Measurements from ENCODE around the gene ARHGAP15. TPM values are rescaled to one million over a fixed set of nuclear protein-coding genes. Genes with fewer than 3 reads are reported as not detected.

The ARHGAP15 gene
- total RNA-seq, 2 donors from 2014 or later = 11.0 to 11.8 TPM

DNA sequence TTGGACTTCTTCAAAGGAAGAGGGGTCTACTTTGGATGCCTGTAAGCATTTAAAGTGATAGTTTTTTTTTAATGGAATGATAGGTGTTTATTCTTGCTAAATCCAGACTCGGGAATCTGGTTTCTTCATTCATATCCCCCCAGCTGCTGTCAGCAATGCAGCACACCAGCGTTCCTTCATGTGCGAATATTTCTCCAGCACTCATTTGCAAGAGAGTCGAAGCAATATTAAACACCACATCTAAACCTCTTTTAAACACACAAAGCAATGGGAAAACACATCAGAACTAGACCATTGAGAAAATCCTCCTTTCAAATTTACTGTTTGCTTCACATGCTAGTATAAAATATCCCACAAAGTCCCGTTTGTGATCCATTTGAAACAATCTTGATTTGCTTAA, 563.7 kb downstream of the ARHGAP15 start:
- no peak overlapping the region for H3K4me3 ChIP-seq
- H3K4me1 ChIP-seq (ENCODE audit: control insufficient read depth in 1 of 2, low read depth in 2 of 2) = no peaks in the 10 kb centered on the region
- H3K9me3 ChIP-seq = no peaks in the 10 kb centered on the region
- ATAC-seq (ENCODE audit: insufficient number of reproducible peaks, low FRiP score, low read depth) (no peak), DNase-seq (ENCODE audit: low spot score) (no peak)
- TF ChIP-seq, protein P1, sequence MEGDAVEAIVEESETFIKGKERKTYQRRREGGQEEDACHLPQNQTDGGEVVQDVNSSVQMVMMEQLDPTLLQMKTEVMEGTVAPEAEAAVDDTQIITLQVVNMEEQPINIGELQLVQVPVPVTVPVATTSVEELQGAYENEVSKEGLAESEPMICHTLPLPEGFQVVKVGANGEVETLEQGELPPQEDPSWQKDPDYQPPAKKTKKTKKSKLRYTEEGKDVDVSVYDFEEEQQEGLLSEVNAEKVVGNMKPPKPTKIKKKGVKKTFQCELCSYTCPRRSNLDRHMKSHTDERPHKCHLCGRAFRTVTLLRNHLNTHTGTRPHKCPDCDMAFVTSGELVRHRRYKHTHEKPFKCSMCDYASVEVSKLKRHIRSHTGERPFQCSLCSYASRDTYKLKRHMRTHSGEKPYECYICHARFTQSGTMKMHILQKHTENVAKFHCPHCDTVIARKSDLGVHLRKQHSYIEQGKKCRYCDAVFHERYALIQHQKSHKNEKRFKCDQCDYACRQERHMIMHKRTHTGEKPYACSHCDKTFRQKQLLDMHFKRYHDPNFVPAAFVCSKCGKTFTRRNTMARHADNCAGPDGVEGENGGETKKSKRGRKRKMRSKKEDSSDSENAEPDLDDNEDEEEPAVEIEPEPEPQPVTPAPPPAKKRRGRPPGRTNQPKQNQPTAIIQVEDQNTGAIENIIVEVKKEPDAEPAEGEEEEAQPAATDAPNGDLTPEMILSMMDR (IDR thresholded peaks at IDR 0.05) = no peak
- H3K36me3 ChIP-seq = no peaks in the 10 kb centered on the region
- H3K27ac ChIP-seq = no peak overlapping the region
- no peaks in the 10 kb centered on the region for H3K27me3 ChIP-seq (replicated peaks; ENCODE audit: insufficient read depth)

DNA sequence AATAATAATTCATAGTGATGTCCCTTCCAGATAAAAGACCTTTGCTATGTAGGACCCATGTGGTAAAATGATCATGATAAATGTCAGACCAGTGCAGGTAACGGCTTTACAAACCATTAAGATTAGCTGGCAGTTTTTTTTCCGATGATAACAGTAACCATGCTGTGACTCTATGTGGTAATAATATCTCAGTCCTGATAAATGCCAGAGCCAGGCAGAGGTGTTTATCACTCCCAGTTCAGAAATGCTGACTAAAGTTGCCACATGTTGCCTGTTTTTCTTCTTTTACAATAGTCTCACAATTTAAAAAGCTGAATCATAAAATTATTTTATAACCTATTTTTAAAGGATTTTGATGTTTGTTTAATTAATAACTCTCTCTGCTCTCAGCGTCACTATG, 565.1 kb downstream of the ARHGAP15 start:
- Histone ChIP-seq H3K4me1 (ENCODE audit: control insufficient read depth in 1 of 2, low read depth in 2 of 2) (peaks cover 0 to 2% of the 10 kb centered on the region in 2 donors), H3K9me3 (no peaks in the 10 kb centered on the region), H3K36me3 (no peaks in the 10 kb centered on the region), H3K27ac (no peak overlapping the region), H3K4me3 (no peak overlapping the region), H3K27me3 (replicated peaks; ENCODE audit: insufficient read depth) (no peaks in the 10 kb centered on the region)
- ATAC-seq (ENCODE audit: insufficient number of reproducible peaks, low FRiP score, low read depth) (no peak), DNase-seq (ENCODE audit: low spot score) (no peak)
- TF ChIP-seq, protein P1 (IDR thresholded peaks at IDR 0.05) = no peak

DNA sequence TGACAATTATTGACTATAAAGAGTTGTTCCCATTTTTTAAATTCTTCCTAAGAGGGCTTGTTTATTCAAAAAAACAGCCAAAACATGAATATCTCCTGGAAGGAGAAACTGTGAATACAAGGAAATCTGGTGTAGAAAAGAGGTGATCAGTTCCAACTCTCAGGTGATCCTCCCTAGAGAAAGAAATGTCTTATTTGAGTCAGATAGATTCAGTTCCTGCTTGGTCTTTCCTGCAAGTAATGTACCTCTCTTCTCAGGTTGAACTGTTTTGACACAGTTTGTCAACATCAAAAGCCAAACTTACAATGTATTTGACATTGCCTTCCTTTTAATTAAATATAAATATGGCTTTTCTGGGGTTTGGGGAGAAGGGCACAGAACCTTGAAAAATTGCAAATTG, 567.4 kb downstream of the ARHGAP15 start:
- ATAC-seq (ENCODE audit: insufficient number of reproducible peaks, low FRiP score, low read depth) (no peak), DNase-seq (ENCODE audit: low spot score) (no peak)
- Histone ChIP-seq H3K36me3 (no peaks in the 10 kb centered on the region), H3K4me1 (ENCODE audit: control insufficient read depth in 1 of 2, low read depth in 2 of 2) (peaks cover 9 to 25% of the 10 kb centered on the region in 2 donors), H3K9me3 (no peaks in the 10 kb centered on the region), H3K4me3 (no peak overlapping the region), H3K27ac (no peak overlapping the region), H3K27me3 (replicated peaks; ENCODE audit: insufficient read depth) (no peaks in the 10 kb centered on the region)
- TF ChIP-seq, protein P1 (IDR thresholded peaks at IDR 0.05) = no peak

DNA sequence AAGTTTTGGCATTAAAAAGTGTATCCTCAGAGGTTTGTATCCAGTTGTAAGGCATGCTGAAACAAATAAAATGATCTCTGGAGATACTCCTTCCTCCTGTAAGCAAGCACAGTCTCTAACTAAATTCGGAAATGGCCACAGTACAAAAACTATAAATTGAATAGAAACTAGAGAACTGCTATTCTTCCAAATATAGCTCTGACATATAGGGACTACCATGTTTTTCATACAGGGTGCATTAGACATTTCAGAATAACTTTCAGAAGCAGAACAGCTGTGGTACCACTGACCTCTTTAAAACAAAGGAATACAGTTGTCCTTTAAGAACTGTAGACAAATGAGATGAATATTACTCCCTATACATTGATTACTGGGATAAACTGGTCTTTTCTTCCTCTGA, 568.5 kb downstream of the ARHGAP15 start:
- peaks cover 9 to 29% of the 10 kb centered on the region in 2 donors for H3K4me1 ChIP-seq (ENCODE audit: control insufficient read depth in 1 of 2, low read depth in 2 of 2)
- H3K27me3 ChIP-seq (replicated peaks; ENCODE audit: insufficient read depth) = no peaks in the 10 kb centered on the region
- no peak overlapping the region for H3K27ac ChIP-seq
- no peak for ATAC-seq (ENCODE audit: insufficient number of reproducible peaks, low FRiP score, low read depth)
- no peak overlapping the region for H3K4me3 ChIP-seq
- DNase-seq (ENCODE audit: low spot score) = no peak
- TF ChIP-seq, protein P1 (IDR thresholded peaks at IDR 0.05) = no peak
- no peaks in the 10 kb centered on the region for H3K9me3 ChIP-seq
- H3K36me3 ChIP-seq = no peaks in the 10 kb centered on the region

DNA sequence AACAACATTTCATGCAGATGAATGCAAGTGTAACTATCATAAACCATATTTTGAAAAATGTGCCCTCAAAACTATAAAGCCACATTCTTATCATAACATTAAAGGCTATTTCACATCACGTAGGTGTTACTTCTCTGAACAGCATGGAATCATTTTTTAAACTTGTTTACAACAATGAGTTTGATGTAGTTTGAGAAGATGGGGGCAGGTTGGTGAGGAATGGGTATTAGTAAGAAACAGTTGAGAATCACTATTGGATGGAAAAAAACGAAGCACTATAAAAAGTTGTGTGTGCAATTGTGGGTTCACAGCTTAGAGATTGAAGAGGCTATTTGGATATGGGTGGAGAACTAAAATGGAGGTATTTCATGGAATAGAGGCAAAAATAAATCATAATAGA, 569.1 kb downstream of the ARHGAP15 start:
- TF ChIP-seq, protein P1 (IDR thresholded peaks at IDR 0.05) = no peak
- H3K27me3 ChIP-seq (replicated peaks; ENCODE audit: insufficient read depth) = no peaks in the 10 kb centered on the region
- DNase-seq (ENCODE audit: low spot score) = no peak
- no peak for ATAC-seq (ENCODE audit: insufficient number of reproducible peaks, low FRiP score, low read depth)
- no peak overlapping the region for H3K4me3 ChIP-seq
- no peaks in the 10 kb centered on the region for H3K9me3 ChIP-seq
- H3K27ac ChIP-seq = no peak overlapping the region
- H3K4me1 ChIP-seq (ENCODE audit: control insufficient read depth in 1 of 2, low read depth in 2 of 2) = peaks cover 9 to 29% of the 10 kb centered on the region in 2 donors
- H3K36me3 ChIP-seq = no peaks in the 10 kb centered on the region

Measured in thoracic aorta (tissue), 2 donors.